Measurements from ENCODE around the gene KRT80. TPM values are rescaled to one million over a fixed set of nuclear protein-coding genes. Genes with fewer than 3 reads are reported as not detected.

Gene KRT80
- total RNA-seq, 3 donors from 2014 or later (not counting 1 experiment from before 2014, with no cell fraction given), result not detected

DNA sequence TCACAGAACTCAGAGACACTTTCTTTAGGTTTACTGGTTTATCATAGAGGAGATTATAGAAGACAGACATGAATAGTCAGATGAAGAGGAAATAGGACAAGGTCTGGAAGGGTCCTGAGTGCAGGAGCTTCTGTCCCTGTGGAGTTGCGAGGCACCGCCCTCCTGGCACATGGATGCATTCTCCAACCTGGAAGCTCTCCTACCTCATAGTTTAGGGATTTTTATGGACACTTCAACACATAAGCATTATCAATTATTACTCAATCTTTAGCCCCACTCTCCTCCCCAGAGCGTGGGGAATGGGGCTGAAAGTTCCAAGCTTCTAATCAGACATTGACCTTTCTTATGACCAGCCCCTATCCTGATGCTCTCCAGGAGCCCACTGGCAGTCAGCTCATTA lies 28.7 kb upstream of the KRT80 start:
- Mint-ChIP-seq H3K4me1 (no peaks in the 10 kb centered on the region), H3K4me3 (no peak overlapping the region), H3K9me3 (no peaks in the 10 kb centered on the region), H3K36me3 (no peaks in the 10 kb centered on the region), H3K27me3 (ENCODE audit: low read depth in 2 of 2) (peaks cover 19 to 36% of the 10 kb centered on the region in 2 donors), H3K27ac (no peak overlapping the region)
- intact Hi-C loops (cut with micrococcal nuclease), result no loop called here
- no peaks in the 10 kb centered on the region for H3K4me1 ChIP-seq (ENCODE audit: control insufficient read depth, insufficient read depth, low read length)
- ATAC-seq (no peak), DNase-seq (no peak)
- H3K9me3 ChIP-seq (ENCODE audit: control insufficient read depth, insufficient read depth, low read length), result no peaks in the 10 kb centered on the region
- H3K36me3 ChIP-seq (ENCODE audit: control insufficient read depth, insufficient read depth, low read length), result no peaks in the 10 kb centered on the region
- WGBS (ENCODE audit: insufficient coverage), result 93% methylated on average over 3 of the region's 3 CpGs
- TF ChIP-seq, protein P1, sequence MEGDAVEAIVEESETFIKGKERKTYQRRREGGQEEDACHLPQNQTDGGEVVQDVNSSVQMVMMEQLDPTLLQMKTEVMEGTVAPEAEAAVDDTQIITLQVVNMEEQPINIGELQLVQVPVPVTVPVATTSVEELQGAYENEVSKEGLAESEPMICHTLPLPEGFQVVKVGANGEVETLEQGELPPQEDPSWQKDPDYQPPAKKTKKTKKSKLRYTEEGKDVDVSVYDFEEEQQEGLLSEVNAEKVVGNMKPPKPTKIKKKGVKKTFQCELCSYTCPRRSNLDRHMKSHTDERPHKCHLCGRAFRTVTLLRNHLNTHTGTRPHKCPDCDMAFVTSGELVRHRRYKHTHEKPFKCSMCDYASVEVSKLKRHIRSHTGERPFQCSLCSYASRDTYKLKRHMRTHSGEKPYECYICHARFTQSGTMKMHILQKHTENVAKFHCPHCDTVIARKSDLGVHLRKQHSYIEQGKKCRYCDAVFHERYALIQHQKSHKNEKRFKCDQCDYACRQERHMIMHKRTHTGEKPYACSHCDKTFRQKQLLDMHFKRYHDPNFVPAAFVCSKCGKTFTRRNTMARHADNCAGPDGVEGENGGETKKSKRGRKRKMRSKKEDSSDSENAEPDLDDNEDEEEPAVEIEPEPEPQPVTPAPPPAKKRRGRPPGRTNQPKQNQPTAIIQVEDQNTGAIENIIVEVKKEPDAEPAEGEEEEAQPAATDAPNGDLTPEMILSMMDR (IDR thresholded peaks at IDR 0.05), result no peak
- no peak overlapping the region for H3K27ac ChIP-seq (ENCODE audit: low read length)
- H3K27me3 ChIP-seq (ENCODE audit: control insufficient read depth, insufficient read depth, low read length), result peaks cover 6% of the 10 kb centered on the region
- no peak overlapping the region for H3K4me3 ChIP-seq (ENCODE audit: low read length)

DNA sequence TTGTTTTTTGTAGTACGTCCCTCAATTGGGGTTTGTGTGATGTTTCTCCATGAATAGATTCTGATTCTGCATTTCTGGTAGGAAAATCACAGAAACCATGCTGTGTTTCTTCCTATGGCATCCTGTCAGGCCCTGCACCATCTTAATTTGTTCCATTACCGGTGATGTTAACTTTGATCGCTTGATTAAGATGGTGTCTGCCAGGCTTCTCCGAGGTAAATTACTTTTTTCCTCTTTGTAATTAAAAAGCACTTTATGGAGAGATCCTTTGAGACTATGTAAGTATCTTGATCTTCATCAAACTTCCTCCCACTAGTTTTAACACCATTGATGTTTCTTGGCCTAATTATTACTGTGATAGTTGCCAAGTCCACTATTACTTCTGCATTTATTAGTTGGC lies 26.2 kb upstream of the KRT80 start:
- TF ChIP-seq, protein P1 (IDR thresholded peaks at IDR 0.05), result no peak
- H3K4me3 ChIP-seq (ENCODE audit: low read length), result no peak overlapping the region
- peaks cover 6% of the 10 kb centered on the region for H3K27me3 ChIP-seq (ENCODE audit: control insufficient read depth, insufficient read depth, low read length)
- Mint-ChIP-seq H3K4me1 (peaks cover 0 to 8% of the 10 kb centered on the region in 2 donors), H3K4me3 (no peak overlapping the region), H3K27me3 (ENCODE audit: low read depth in 2 of 2) (peaks cover 22 to 24% of the 10 kb centered on the region in 2 donors), H3K9me3 (no peaks in the 10 kb centered on the region), H3K27ac (no peak overlapping the region), H3K36me3 (no peaks in the 10 kb centered on the region)
- no peaks in the 10 kb centered on the region for H3K9me3 ChIP-seq (ENCODE audit: control insufficient read depth, insufficient read depth, low read length)
- H3K4me1 ChIP-seq (ENCODE audit: control insufficient read depth, insufficient read depth, low read length), result no peaks in the 10 kb centered on the region
- DNase-seq (no peak), ATAC-seq (no peak)
- intact Hi-C loops (cut with micrococcal nuclease), result no loop called here
- H3K27ac ChIP-seq (ENCODE audit: low read length), result no peak overlapping the region
- WGBS (ENCODE audit: insufficient coverage), result 94% methylated on average over 3 of the region's 4 CpGs
- no peaks in the 10 kb centered on the region for H3K36me3 ChIP-seq (ENCODE audit: control insufficient read depth, insufficient read depth, low read length)

DNA sequence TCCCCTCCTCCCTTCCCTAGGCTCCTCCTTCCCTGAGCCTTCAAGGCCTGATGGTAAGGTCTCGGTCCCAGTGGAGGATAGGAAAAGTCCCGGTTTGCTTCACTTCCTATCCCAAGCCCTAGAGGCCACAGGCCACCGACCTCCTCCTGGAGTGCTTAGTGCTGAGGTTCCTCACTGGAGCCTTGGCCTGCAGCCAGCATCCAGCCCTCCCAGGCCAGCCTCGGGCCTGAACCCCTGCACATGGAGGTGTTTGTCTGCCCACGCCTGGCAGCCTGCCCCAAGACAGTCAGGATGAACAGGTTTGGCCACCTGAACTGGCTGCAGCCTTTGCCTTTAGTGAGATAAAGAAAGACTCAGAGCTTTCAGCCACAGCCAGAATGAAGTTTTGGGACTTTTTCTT lies 25.4 kb upstream of the KRT80 start:
- peaks cover 6% of the 10 kb centered on the region for H3K27me3 ChIP-seq (ENCODE audit: control insufficient read depth, insufficient read depth, low read length)
- Mint-ChIP-seq H3K27me3 (ENCODE audit: low read depth in 2 of 2) (peaks cover 22 to 24% of the 10 kb centered on the region in 2 donors), H3K4me3 (no peak overlapping the region), H3K9me3 (no peaks in the 10 kb centered on the region), H3K36me3 (no peaks in the 10 kb centered on the region), H3K27ac (no peak overlapping the region), H3K4me1 (peaks cover 0 to 8% of the 10 kb centered on the region in 2 donors)
- ATAC-seq, result no peak
- DNase-seq, result no peak
- TF ChIP-seq, protein P1 (IDR thresholded peaks at IDR 0.05), result no peak
- intact Hi-C loops (cut with micrococcal nuclease), result no loop called here
- WGBS (ENCODE audit: insufficient coverage), result 35% methylated on average over 4 of the region's 5 CpGs
- no peak overlapping the region for H3K4me3 ChIP-seq (ENCODE audit: low read length)
- H3K27ac ChIP-seq (ENCODE audit: low read length), result no peak overlapping the region
- H3K4me1 ChIP-seq (ENCODE audit: control insufficient read depth, insufficient read depth, low read length), result no peaks in the 10 kb centered on the region
- no peaks in the 10 kb centered on the region for H3K36me3 ChIP-seq (ENCODE audit: control insufficient read depth, insufficient read depth, low read length)
- H3K9me3 ChIP-seq (ENCODE audit: control insufficient read depth, insufficient read depth, low read length), result no peaks in the 10 kb centered on the region

DNA sequence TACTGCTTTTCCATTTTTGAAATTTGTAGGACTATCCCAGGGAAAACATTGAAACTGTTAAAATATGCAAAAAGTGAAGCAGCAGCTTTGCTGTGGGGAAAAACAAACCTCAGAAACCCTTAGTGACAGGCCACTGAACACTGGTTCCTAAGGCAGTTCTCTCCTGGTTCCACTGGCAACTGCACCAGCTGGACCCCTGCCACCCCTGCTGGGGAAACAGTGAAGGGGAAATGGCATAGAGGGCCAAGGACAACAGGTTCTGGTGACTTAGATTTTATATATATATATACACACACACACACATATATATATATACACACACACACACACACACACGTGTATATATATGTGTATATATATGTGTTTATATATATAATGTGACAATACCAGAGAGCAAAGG lies 25.0 kb upstream of the KRT80 start:
- intact Hi-C loops (cut with micrococcal nuclease), result no loop called here
- DNase-seq (no peak), ATAC-seq (no peak)
- no peak overlapping the region for H3K27ac Mint-ChIP-seq
- H3K4me1 Mint-ChIP-seq, result peaks cover 0 to 8% of the 10 kb centered on the region in 2 donors
- no peaks in the 10 kb centered on the region for H3K36me3 ChIP-seq (ENCODE audit: control insufficient read depth, insufficient read depth, low read length)
- H3K27me3 ChIP-seq (ENCODE audit: control insufficient read depth, insufficient read depth, low read length), result peaks cover 5% of the 10 kb centered on the region
- no peak overlapping the region for H3K4me3 Mint-ChIP-seq
- H3K9me3 ChIP-seq (ENCODE audit: control insufficient read depth, insufficient read depth, low read length), result no peaks in the 10 kb centered on the region
- no peak overlapping the region for H3K27ac ChIP-seq (ENCODE audit: low read length)
- no peak overlapping the region for H3K4me3 ChIP-seq (ENCODE audit: low read length)
- TF ChIP-seq, protein P1 (IDR thresholded peaks at IDR 0.05), result no peak
- H3K36me3 Mint-ChIP-seq, result no peaks in the 10 kb centered on the region
- H3K27me3 Mint-ChIP-seq (ENCODE audit: low read depth in 2 of 2), result peaks cover 22 to 24% of the 10 kb centered on the region in 2 donors
- WGBS (ENCODE audit: insufficient coverage), result no CpG with 5 or more reads among the region's 1 CpG
- H3K4me1 ChIP-seq (ENCODE audit: control insufficient read depth, insufficient read depth, low read length), result no peaks in the 10 kb centered on the region
- H3K9me3 Mint-ChIP-seq, result no peaks in the 10 kb centered on the region

All from natural killer cell (primary cell).